HL-60 (cell line): ENCODE results near the gene AKR7A3.

Experiments used
- POLR2AphosphoS5 ChIP-seq: IDR thresholded peaks from 2 replicates; pipeline ENCODE4 v1.6.1; 2012; ENCODE audit warnings: low read depth
- TF ChIP-seq, protein P1 (sequence below): IDR thresholded peaks from one replicate; pipeline ENCODE4 v1.5.1; 2011; ENCODE audit warnings: low read length, control low read depth, inconsistent platforms; ENCODE audit not compliant: insufficient read depth
- TF ChIP-seq, protein P2 (sequence below): IDR thresholded peaks from 2 replicates; pipeline ENCODE4 v1.6.1; 2012; ENCODE audit warnings: low read depth; ENCODE audit not compliant: insufficient replicate concordance

DNA sequence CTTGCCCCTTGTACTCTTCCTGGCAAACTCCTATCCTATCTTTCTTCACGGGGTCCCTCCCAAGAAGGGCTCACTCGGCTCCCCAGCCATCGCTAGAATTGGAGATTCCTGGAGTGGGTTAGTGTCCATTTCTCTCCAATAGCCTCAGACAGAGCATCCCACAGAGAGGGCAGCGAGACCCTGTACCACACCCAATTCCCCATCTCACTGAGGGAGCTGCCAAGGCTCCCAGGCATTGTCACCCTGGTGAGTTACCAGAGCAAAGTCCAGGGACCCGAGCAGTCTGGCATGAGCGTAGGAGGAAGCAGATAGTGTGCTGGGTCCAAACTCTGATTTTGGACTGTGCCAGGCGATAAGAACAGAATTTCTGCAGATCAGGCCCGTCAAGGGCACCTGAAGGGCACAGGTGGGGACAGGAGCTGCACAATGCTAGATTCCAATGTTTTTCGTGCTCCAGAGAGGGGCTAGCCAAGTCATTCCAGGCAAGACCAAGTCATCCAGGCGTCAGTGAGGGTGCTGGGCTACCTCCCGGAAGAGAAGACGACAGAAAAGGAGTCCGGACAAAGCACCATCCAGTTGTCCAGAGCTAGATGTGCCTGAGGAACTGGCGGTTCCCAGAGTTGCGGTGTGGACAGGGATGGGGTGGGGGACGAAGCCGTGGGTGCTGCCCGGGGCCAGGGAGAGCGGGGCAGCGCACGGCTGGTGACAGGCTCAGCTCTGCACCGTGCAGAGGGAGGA, 15.3 kb downstream of the AKR7A3 start:
- TF ChIP-seq, protein P1, sequence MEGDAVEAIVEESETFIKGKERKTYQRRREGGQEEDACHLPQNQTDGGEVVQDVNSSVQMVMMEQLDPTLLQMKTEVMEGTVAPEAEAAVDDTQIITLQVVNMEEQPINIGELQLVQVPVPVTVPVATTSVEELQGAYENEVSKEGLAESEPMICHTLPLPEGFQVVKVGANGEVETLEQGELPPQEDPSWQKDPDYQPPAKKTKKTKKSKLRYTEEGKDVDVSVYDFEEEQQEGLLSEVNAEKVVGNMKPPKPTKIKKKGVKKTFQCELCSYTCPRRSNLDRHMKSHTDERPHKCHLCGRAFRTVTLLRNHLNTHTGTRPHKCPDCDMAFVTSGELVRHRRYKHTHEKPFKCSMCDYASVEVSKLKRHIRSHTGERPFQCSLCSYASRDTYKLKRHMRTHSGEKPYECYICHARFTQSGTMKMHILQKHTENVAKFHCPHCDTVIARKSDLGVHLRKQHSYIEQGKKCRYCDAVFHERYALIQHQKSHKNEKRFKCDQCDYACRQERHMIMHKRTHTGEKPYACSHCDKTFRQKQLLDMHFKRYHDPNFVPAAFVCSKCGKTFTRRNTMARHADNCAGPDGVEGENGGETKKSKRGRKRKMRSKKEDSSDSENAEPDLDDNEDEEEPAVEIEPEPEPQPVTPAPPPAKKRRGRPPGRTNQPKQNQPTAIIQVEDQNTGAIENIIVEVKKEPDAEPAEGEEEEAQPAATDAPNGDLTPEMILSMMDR = no peak
- TF ChIP-seq POLR2AphosphoS5 = no peak
- TF ChIP-seq, protein P2, sequence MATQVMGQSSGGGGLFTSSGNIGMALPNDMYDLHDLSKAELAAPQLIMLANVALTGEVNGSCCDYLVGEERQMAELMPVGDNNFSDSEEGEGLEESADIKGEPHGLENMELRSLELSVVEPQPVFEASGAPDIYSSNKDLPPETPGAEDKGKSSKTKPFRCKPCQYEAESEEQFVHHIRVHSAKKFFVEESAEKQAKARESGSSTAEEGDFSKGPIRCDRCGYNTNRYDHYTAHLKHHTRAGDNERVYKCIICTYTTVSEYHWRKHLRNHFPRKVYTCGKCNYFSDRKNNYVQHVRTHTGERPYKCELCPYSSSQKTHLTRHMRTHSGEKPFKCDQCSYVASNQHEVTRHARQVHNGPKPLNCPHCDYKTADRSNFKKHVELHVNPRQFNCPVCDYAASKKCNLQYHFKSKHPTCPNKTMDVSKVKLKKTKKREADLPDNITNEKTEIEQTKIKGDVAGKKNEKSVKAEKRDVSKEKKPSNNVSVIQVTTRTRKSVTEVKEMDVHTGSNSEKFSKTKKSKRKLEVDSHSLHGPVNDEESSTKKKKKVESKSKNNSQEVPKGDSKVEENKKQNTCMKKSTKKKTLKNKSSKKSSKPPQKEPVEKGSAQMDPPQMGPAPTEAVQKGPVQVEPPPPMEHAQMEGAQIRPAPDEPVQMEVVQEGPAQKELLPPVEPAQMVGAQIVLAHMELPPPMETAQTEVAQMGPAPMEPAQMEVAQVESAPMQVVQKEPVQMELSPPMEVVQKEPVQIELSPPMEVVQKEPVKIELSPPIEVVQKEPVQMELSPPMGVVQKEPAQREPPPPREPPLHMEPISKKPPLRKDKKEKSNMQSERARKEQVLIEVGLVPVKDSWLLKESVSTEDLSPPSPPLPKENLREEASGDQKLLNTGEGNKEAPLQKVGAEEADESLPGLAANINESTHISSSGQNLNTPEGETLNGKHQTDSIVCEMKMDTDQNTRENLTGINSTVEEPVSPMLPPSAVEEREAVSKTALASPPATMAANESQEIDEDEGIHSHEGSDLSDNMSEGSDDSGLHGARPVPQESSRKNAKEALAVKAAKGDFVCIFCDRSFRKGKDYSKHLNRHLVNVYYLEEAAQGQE = no peak
